Astrocyte (in vitro differentiated cells and primary cell): Measurements from ENCODE around the gene SLC25A26.

Experiments used
- EZH2 ChIP-seq: IDR thresholded peaks from 2 replicates; pipeline ENCODE4 v1.6.1; 2012; ENCODE audit warnings: mild to moderate bottlenecking, low read length, inconsistent platforms; ENCODE audit not compliant: insufficient read depth
- TF ChIP-seq, protein P1 (sequence below): IDR thresholded peaks from 2 replicates; pipeline ENCODE4 v1.5.1; 2011; ENCODE audit warnings: low read depth, mild to moderate bottlenecking, inconsistent platforms, low read length, moderate library complexity; ENCODE audit not compliant: insufficient read depth

DNA sequence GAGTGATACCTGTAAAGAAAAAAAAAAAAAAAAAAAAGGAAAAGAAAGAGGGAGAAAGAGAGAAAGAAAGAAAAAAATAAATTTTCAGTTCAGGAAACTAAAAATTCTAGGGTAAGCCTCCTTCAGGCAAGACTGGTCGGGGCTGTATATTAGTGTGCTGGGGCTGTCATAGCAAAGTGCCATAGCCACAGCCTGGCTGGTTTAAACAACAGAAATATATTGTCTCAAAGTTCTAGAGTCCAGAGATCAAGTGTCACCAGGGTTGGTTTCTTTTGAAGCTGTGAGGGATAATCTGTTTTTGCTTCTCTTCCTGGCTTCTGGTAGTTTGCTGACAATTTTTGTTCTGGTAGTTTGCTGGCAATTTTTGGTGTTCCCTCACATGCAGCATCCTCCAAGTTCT lies 48.4 kb upstream of the SLC25A26 start:
- TF ChIP-seq EZH2: no peak
- TF ChIP-seq, protein P1, sequence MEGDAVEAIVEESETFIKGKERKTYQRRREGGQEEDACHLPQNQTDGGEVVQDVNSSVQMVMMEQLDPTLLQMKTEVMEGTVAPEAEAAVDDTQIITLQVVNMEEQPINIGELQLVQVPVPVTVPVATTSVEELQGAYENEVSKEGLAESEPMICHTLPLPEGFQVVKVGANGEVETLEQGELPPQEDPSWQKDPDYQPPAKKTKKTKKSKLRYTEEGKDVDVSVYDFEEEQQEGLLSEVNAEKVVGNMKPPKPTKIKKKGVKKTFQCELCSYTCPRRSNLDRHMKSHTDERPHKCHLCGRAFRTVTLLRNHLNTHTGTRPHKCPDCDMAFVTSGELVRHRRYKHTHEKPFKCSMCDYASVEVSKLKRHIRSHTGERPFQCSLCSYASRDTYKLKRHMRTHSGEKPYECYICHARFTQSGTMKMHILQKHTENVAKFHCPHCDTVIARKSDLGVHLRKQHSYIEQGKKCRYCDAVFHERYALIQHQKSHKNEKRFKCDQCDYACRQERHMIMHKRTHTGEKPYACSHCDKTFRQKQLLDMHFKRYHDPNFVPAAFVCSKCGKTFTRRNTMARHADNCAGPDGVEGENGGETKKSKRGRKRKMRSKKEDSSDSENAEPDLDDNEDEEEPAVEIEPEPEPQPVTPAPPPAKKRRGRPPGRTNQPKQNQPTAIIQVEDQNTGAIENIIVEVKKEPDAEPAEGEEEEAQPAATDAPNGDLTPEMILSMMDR: no peak
